Measurements from ENCODE around the gene NPTX1.

The NPTX1 gene

DNA sequence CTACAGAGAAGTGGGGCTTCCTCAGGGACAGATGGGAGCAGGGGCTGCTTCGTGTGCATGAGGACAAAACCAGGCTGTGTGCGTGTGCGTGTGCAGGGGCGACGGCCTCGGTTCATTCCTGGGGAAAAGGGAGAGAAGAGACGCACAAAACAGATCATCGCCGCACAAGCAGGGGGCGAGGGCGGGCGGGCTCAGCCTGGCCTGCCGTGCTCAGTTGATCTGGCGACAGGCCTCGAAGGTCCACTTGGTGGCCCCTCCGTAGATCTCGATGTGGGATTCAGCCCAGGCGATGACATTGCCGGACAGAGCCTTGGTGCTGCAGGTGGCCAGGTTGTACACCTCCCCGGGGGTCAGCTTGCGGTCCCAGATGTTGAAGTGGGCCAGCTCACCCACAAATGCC, 5.8 kb downstream of the NPTX1 start:
- no peak overlapping the region for H3K14ac ChIP-seq (ENCODE audit: low read length in 2 of 2)
- peaks cover 84 to 97% of the 10 kb centered on the region in 2 experiments for H3K27me3 ChIP-seq (ENCODE audit: control insufficient read depth in 1 of 2, insufficient read depth in 1 of 2, low read length in 2 of 2)
- no peak overlapping the region for H3K27ac ChIP-seq (ENCODE audit: low read length, poor library complexity, severe bottlenecking)
- H3K79me1 ChIP-seq (replicated peaks; ENCODE audit: low read length, poor library complexity, severe bottlenecking), result no peaks in the 10 kb centered on the region
- H2BK12ac ChIP-seq (ENCODE audit: low read length in 2 of 2), result no peak overlapping the region
- no peak overlapping the region for H3K4me2 ChIP-seq (ENCODE audit: low read length, poor library complexity, severe bottlenecking)
- no peak overlapping the region for H2BK120ac ChIP-seq (ENCODE audit: low read depth, low read length)
- H3K18ac ChIP-seq (ENCODE audit: low read depth in 1 of 2, low read length in 2 of 2), result no peak overlapping the region
- H4K91ac ChIP-seq (ENCODE audit: low read length), result no peak overlapping the region
- no peaks in the 10 kb centered on the region for H3K9me3 ChIP-seq (ENCODE audit: control insufficient read depth, low read length)
- DNase-seq, result no peak
- no peak overlapping the region for H2AFZ ChIP-seq (ENCODE audit: low read depth, low read length)
- H3K4me3 ChIP-seq (ENCODE audit: insufficient read depth in 1 of 2, low read depth in 1 of 2, low read length in 2 of 2), result no peak overlapping the region
- no peak overlapping the region for H3K9ac ChIP-seq (ENCODE audit: low read length)
- no peaks in the 10 kb centered on the region for H3K36me3 ChIP-seq (ENCODE audit: control insufficient read depth in 1 of 2, insufficient read depth in 2 of 2, low read depth in 1 of 2, low read length in 2 of 2)
- H2BK5ac ChIP-seq (ENCODE audit: low read depth, low read length, poor library complexity, severe bottlenecking), result no peak overlapping the region
- H4K8ac ChIP-seq (ENCODE audit: low read length), result no peak overlapping the region
- H2AK5ac ChIP-seq (ENCODE audit: low read length, severe bottlenecking), result no peak overlapping the region
- peaks cover 11% of the 10 kb centered on the region for H3K4me1 ChIP-seq (ENCODE audit: control insufficient read depth, insufficient read depth, low read depth, low read length)
- no peak overlapping the region for H2BK15ac ChIP-seq (ENCODE audit: low read depth, poor library complexity, severe bottlenecking)
- H3K4ac ChIP-seq (ENCODE audit: low read depth in 1 of 2, low read length in 2 of 2), result no peak overlapping the region
- 84% methylated on average over 19 of the region's 21 CpGs for WGBS
- H3K23ac ChIP-seq (ENCODE audit: low read length in 2 of 2), result no peak overlapping the region

- peaks cover 3% of the 10 kb centered on the region for H3K4me1 ChIP-seq (ENCODE audit: control insufficient read depth, insufficient read depth, low read depth, low read length)
- H2BK5ac ChIP-seq (ENCODE audit: low read depth, low read length, poor library complexity, severe bottlenecking), result no peak overlapping the region
- no peak overlapping the region for H3K27ac ChIP-seq (ENCODE audit: low read length, poor library complexity, severe bottlenecking)
- H4K91ac ChIP-seq (ENCODE audit: low read length), result no peak overlapping the region
- no peak overlapping the region for H2BK15ac ChIP-seq (ENCODE audit: low read depth, poor library complexity, severe bottlenecking)
- no peak overlapping the region for H3K23ac ChIP-seq (ENCODE audit: low read length in 2 of 2)
- no peak overlapping the region for H3K4ac ChIP-seq (ENCODE audit: low read depth in 1 of 2, low read length in 2 of 2)
- no peak overlapping the region for H2AFZ ChIP-seq (ENCODE audit: low read depth, low read length)
- 85% methylated on average over 11 of the region's 11 CpGs for WGBS
- no peak overlapping the region for H2BK12ac ChIP-seq (ENCODE audit: low read length in 2 of 2)
- H3K14ac ChIP-seq (ENCODE audit: low read length in 2 of 2), result no peak overlapping the region
- no peaks in the 10 kb centered on the region for H3K9me3 ChIP-seq (ENCODE audit: control insufficient read depth, low read length)
- no peak overlapping the region for H2BK120ac ChIP-seq (ENCODE audit: low read depth, low read length)
- no peaks in the 10 kb centered on the region for H3K79me1 ChIP-seq (replicated peaks; ENCODE audit: low read length, poor library complexity, severe bottlenecking)
- H3K27me3 ChIP-seq (ENCODE audit: control insufficient read depth in 1 of 2, insufficient read depth in 1 of 2, low read length in 2 of 2), result peaks cover 85 to 98% of the 10 kb centered on the region in 2 experiments
- no peak overlapping the region for H4K8ac ChIP-seq (ENCODE audit: low read length)
- H2AK5ac ChIP-seq (ENCODE audit: low read length, severe bottlenecking), result no peak overlapping the region
- DNase-seq, result no peak
- no peaks in the 10 kb centered on the region for H3K36me3 ChIP-seq (ENCODE audit: control insufficient read depth in 1 of 2, insufficient read depth in 2 of 2, low read depth in 1 of 2, low read length in 2 of 2)
- no peak overlapping the region for H3K9ac ChIP-seq (ENCODE audit: low read length)
- no peak overlapping the region for H3K18ac ChIP-seq (ENCODE audit: low read depth in 1 of 2, low read length in 2 of 2)
- H3K4me2 ChIP-seq (ENCODE audit: low read length, poor library complexity, severe bottlenecking), result no peak overlapping the region
- no peak overlapping the region for H3K4me3 ChIP-seq (ENCODE audit: insufficient read depth in 1 of 2, low read depth in 1 of 2, low read length in 2 of 2)
Observed at GRCh38 chr17:80469667-80470066, 6.7 kb downstream of the NPTX1 start.

- no peaks in the 10 kb centered on the region for H3K36me3 ChIP-seq (ENCODE audit: control insufficient read depth in 1 of 2, insufficient read depth in 2 of 2, low read depth in 1 of 2, low read length in 2 of 2)
- no peak overlapping the region for H2BK5ac ChIP-seq (ENCODE audit: low read depth, low read length, poor library complexity, severe bottlenecking)
- H3K4me2 ChIP-seq (ENCODE audit: low read length, poor library complexity, severe bottlenecking), result no peak overlapping the region
- H3K14ac ChIP-seq (ENCODE audit: low read length in 2 of 2), result no peak overlapping the region
- H2AFZ ChIP-seq (ENCODE audit: low read depth, low read length), result no peak overlapping the region
- no peak overlapping the region for H2BK120ac ChIP-seq (ENCODE audit: low read depth, low read length)
- H3K4me3 ChIP-seq (ENCODE audit: insufficient read depth in 1 of 2, low read depth in 1 of 2, low read length in 2 of 2), result no peak overlapping the region
- no peak overlapping the region for H2BK15ac ChIP-seq (ENCODE audit: low read depth, poor library complexity, severe bottlenecking)
- H3K9ac ChIP-seq (ENCODE audit: low read length), result no peak overlapping the region
- H3K23ac ChIP-seq (ENCODE audit: low read length in 2 of 2), result no peak overlapping the region
- H3K4me1 ChIP-seq (ENCODE audit: control insufficient read depth, insufficient read depth, low read depth, low read length), result peaks cover 2% of the 10 kb centered on the region
- H4K8ac ChIP-seq (ENCODE audit: low read length), result no peak overlapping the region
- no peak overlapping the region for H3K27ac ChIP-seq (ENCODE audit: low read length, poor library complexity, severe bottlenecking)
- 86% methylated on average over 28 of the region's 28 CpGs for WGBS
- DNase-seq, result no peak
- no peak overlapping the region for H2AK5ac ChIP-seq (ENCODE audit: low read length, severe bottlenecking)
- no peak overlapping the region for H4K91ac ChIP-seq (ENCODE audit: low read length)
- H3K9me3 ChIP-seq (ENCODE audit: control insufficient read depth, low read length), result no peaks in the 10 kb centered on the region
- H2BK12ac ChIP-seq (ENCODE audit: low read length in 2 of 2), result no peak overlapping the region
- H3K27me3 ChIP-seq (ENCODE audit: control insufficient read depth in 1 of 2, insufficient read depth in 1 of 2, low read length in 2 of 2), result peaks cover 85 to 99% of the 10 kb centered on the region in 2 experiments
- H3K4ac ChIP-seq (ENCODE audit: low read depth in 1 of 2, low read length in 2 of 2), result no peak overlapping the region
- no peak overlapping the region for H3K18ac ChIP-seq (ENCODE audit: low read depth in 1 of 2, low read length in 2 of 2)
- no peaks in the 10 kb centered on the region for H3K79me1 ChIP-seq (replicated peaks; ENCODE audit: low read length, poor library complexity, severe bottlenecking)
Observed at GRCh38 chr17:80468781-80469493, 7.5 kb downstream of the NPTX1 start.

- WGBS, result 41% methylated on average over 14 of the region's 16 CpGs
- no peak overlapping the region for H3K4me3 ChIP-seq (ENCODE audit: insufficient read depth in 1 of 2, low read depth in 1 of 2, low read length in 2 of 2)
Observed at GRCh38 chr17:80468242-80468641, 8.2 kb downstream of the NPTX1 start.

More at GRCh38 chr17:80468242-80468641, 8.2 kb downstream of the NPTX1 start:
- H3K27me3 ChIP-seq (ENCODE audit: control insufficient read depth in 1 of 2, insufficient read depth in 1 of 2, low read length in 2 of 2), result peaks cover 84 to 99% of the 10 kb centered on the region in 2 experiments
- H3K4ac ChIP-seq (ENCODE audit: low read depth in 1 of 2, low read length in 2 of 2), result no peak overlapping the region
- no peak for DNase-seq
- H4K91ac ChIP-seq (ENCODE audit: low read length), result no peak overlapping the region
- no peak overlapping the region for H3K14ac ChIP-seq (ENCODE audit: low read length in 2 of 2)
- no peaks in the 10 kb centered on the region for H3K79me1 ChIP-seq (replicated peaks; ENCODE audit: low read length, poor library complexity, severe bottlenecking)
- H3K4me1 ChIP-seq (ENCODE audit: control insufficient read depth, insufficient read depth, low read depth, low read length), result peaks cover 2% of the 10 kb centered on the region
- H3K4me2 ChIP-seq (ENCODE audit: low read length, poor library complexity, severe bottlenecking), result no peak overlapping the region
- no peak overlapping the region for H2AK5ac ChIP-seq (ENCODE audit: low read length, severe bottlenecking)
- H2BK12ac ChIP-seq (ENCODE audit: low read length in 2 of 2), result no peak overlapping the region
- no peak overlapping the region for H2BK120ac ChIP-seq (ENCODE audit: low read depth, low read length)
- H2BK15ac ChIP-seq (ENCODE audit: low read depth, poor library complexity, severe bottlenecking), result no peak overlapping the region
- H3K36me3 ChIP-seq (ENCODE audit: control insufficient read depth in 1 of 2, insufficient read depth in 2 of 2, low read depth in 1 of 2, low read length in 2 of 2), result no peaks in the 10 kb centered on the region
- no peak overlapping the region for H2AFZ ChIP-seq (ENCODE audit: low read depth, low read length)
- no peak overlapping the region for H4K8ac ChIP-seq (ENCODE audit: low read length)
- no peak overlapping the region for H2BK5ac ChIP-seq (ENCODE audit: low read depth, low read length, poor library complexity, severe bottlenecking)
- no peak overlapping the region for H3K18ac ChIP-seq (ENCODE audit: low read depth in 1 of 2, low read length in 2 of 2)
- no peaks in the 10 kb centered on the region for H3K9me3 ChIP-seq (ENCODE audit: control insufficient read depth, low read length)
- H3K23ac ChIP-seq (ENCODE audit: low read length in 2 of 2), result no peak overlapping the region
- H3K27ac ChIP-seq (ENCODE audit: low read length, poor library complexity, severe bottlenecking), result no peak overlapping the region
- H3K9ac ChIP-seq (ENCODE audit: low read length), result no peak overlapping the region

Measured in mesenchymal stem cell (in vitro differentiated cells and primary cell).